K562 (cell line): ENCODE data around the gene EYA2.

Experiments
- AFF1 ChIP-seq, 2 experiments: fragments of 450-650 bp; IDR thresholded peaks; 2 replicates each; pipeline ENCODE4 v1.6.1; 2018; ENCODE audit warnings: mild to moderate bottlenecking in 2 of 2, low read depth in 1 of 2; ENCODE audit not compliant: partially characterized antibody in 2 of 2
- CHD2 ChIP-seq: IDR thresholded peaks from 2 replicates; pipeline ENCODE4 v1.6.1; 2011; ENCODE audit warnings: low read depth, low read length
- GABPA ChIP-seq: fragments of 200-800 bp; sonication (Bioruptor generic); conservative IDR thresholded peaks from 2 replicates; pipeline ENCODE4 v1.6.1; 2016; ENCODE audit warnings: low read depth, missing genetic modification characterization, missing compliant biosample characterization
- GABPB2 ChIP-seq: fragments of 250-450 bp; sonication (Bioruptor Pico); conservative IDR thresholded peaks from 2 replicates; pipeline ENCODE4 v1.5.1; 2021; ENCODE audit warnings: mild to moderate bottlenecking
- GTF2F1 ChIP-seq: IDR thresholded peaks from 2 replicates; pipeline ENCODE4 v1.6.1; 2011; ENCODE audit warnings: low read depth, low read length, improper control_type of control experiment
- HMG20A ChIP-seq: fragments of 450-650 bp; formaldehyde crosslinking; conservative IDR thresholded peaks from 2 replicates; pipeline ENCODE4 v1.4.0; 2020; ENCODE audit warnings: mild to moderate bottlenecking, mixed read lengths
- MAZ ChIP-seq, 2 experiments: fragments of 450-650 bp in 1 of 2; sonication (generic) in 1 of 2; formaldehyde crosslinking; IDR thresholded peaks in 1 of 2; conservative IDR thresholded peaks in 1 of 2; 2 replicates each; pipeline versions ENCODE4 v1.4.0 to v1.5.0; 2020; ENCODE audit warnings: mild to moderate bottlenecking in 1 of 2, missing genetic modification reagents in 1 of 2
- MBD2 ChIP-seq: sonication (generic); IDR thresholded peaks from 2 replicates; pipeline ENCODE4 v1.6.1; 2016; ENCODE audit warnings: low read depth, borderline replicate concordance
- POLR2A ChIP-seq: fragments of 450-650 bp; conservative IDR thresholded peaks from 2 replicates; pipeline ENCODE4 v1.6.1; 2016
- YY1 ChIP-seq, 3 experiments: IDR thresholded peaks; 2 replicates each; pipeline ENCODE4 v1.6.1; 2011; ENCODE audit warnings: low read length in 2 of 3, mild to moderate bottlenecking in 2 of 3, moderate library complexity in 2 of 3, borderline replicate concordance in 1 of 3, control low read depth in 1 of 3, low read depth in 1 of 3; ENCODE audit not compliant: insufficient read depth in 3 of 3, insufficient replicate concordance in 2 of 3, control insufficient read depth in 1 of 3, insufficient read length in 1 of 3; ENCODE audit errors: extremely low read depth in 1 of 3
- ZBED1 ChIP-seq: IDR thresholded peaks from 2 replicates; pipeline ENCODE4 v1.6.1; 2014
- ZBTB8A ChIP-seq: fragments of 450-650 bp; IDR thresholded peaks from 2 replicates; pipeline ENCODE4 v1.6.1; 2018; ENCODE audit warnings: mild to moderate bottlenecking, moderate library complexity; ENCODE audit not compliant: partially characterized antibody
- ZFP36 ChIP-seq: fragments of 150-350 bp; IDR thresholded peaks from 2 replicates; pipeline ENCODE4 v1.6.1; 2018; ENCODE audit warnings: low read length, low read depth; ENCODE audit not compliant: partially characterized antibody
- ZNF24 ChIP-seq: fragments of 450-650 bp; IDR thresholded peaks from 2 replicates; pipeline ENCODE4 v1.6.1; 2016

GRCh38 chr20:47223896-47224295, 329.3 kb downstream of the EYA2 start:
- TF ChIP-seq AFF1 (IDR thresholded peaks at IDR 0.05; ENCODE audit: low read depth in 1 of 2, partially characterized antibody in 2 of 2) (no peak), MBD2 (no peak), POLR2A (no peak), GTF2F1 (no peak), GABPA (tag) (no peak), ZBED1 (no peak), HMG20A (CRISPR knock-in tag) (no peak), CHD2 (no peak), ZFP36 (no peak), ZNF24 (no peak), MAZ (CRISPR knock-in tag; conservative IDR thresholded peaks at IDR 0.05 in 1 of 2, IDR thresholded peaks at IDR 0.05 in 1 of 2) (no peak), YY1 (IDR thresholded peaks at IDR 0.05; ENCODE audit: borderline replicate concordance in 1 of 3, control insufficient read depth in 1 of 3, extremely low read depth in 1 of 3, insufficient read depth in 3 of 3, insufficient read length in 1 of 3, insufficient replicate concordance in 2 of 3, low read depth in 1 of 3, low read length in 2 of 3) (no peak), GABPB2 (CRISPR knock-in tag) (no peak), ZBTB8A (no peak)
